ENCODE results near the gene MARS1.
A peak's percentile ranks its signal among the peaks of the same experiment; 100 is the strongest.
"Not testable (repeated sequence)": the region's sequence is repeated elsewhere in the genome, so short reads cannot be mapped to it uniquely, and the experiment has no call there.

Gene MARS1

DNA sequence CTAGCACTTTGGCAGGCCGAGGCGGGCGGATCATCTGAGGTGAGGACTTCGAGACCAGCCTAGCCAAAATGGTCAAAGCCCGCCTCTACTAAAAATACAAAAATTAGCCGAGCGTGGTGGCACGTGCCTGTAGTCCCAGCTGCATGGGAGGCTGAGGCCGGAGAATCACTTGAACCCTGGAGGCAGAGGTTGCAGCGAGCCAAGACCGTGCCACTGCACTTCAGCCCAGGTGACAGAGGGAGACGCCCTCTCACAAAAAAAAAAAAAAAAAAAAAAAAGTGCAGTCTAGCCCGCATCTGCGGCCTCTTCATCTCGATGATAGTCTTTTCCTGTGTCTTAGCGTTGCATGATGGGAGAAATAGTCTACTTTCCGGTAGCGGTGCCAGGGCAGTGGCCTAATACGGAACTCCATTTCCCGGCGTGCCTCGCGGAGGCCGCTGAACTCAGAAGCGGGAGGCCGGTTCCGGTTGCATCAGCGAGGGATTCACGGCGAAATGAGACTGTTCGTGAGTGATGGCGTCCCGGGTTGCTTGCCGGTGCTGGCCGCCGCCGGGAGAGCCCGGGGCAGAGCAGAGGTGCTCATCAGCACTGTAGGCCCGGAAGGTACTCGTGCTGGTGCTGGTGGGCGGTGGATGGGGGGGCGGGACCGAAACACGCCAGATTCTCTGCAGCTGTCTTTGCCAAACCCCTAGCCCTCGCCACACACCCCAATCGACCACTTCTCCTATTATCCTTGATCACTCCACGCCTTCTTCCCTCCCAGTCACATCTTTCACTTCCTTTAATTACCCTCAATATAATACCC is at the start of gene MARS1:
Gene MARS1 (plus strand): TSS at position 472 of the 805 bp plus-strand sequence. CDS start 23 bp downstream, at position 495.
- DNase-seq (ENCODE audit: low read depth), result peak; percentile 90

GRCh38 chr12:57438400-57438799 is 49.5 kb upstream of the MARS1 start:
- no peak for DNase-seq (ENCODE audit: low read depth)

GRCh38 chr12:57439762-57440266 is 48.1 kb upstream of the MARS1 start:
- no peak for DNase-seq (ENCODE audit: low read depth)

- not testable (repeated sequence) for DNase-seq (ENCODE audit: low read depth)
These were observed 46.5 kb upstream of the MARS1 start for GRCh38 chr12:57441393-57441792.

DNA sequence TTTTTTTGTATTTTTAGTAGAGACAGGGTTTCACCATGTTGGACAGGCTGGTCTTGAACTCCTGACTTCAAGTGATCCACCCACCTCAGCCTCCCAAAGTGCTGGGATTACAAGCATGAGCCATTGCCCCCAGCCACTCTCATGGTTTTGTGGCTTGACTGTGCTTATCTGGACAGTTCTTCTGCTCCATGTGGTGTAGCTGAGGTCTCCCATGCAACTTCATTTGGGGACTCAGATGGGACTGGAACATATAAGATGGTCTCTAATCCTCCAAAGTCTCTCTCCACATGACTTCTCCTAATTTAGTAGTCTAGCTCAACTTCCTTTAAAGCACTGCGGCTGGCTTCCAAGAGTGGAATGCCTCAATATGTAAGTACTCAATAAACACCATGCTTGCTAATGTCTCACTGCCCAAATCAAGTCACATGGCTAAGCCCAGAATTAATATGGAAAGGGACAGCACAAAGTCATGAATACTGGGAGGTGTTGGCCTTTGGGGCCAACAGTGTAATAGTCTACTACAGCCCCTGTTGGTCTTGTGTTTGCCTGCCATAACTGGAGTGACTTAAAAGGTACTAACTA is 45.9 kb upstream of the MARS1 start:
- DNase-seq (ENCODE audit: low read depth), result no peak

DNA sequence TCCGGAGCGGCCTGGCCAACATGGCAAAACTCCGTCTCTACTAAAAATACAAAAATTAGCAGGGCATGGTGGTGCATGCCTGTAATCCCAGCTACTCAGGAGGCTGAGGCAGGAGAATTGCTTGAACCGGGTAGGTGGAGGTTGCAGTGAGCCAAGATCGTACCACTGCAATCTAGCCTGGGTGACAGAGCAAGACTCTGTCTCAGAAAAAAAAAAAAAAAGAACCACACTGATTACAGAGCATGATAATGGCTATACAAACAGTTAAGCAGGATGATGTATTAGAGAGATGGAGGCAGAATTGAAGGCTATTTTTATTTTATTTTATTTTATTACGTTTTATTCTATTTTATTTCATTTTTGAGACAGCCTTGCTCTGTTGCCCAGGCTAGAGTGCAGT is 43.5 kb upstream of the MARS1 start:
- not testable (repeated sequence) for DNase-seq (ENCODE audit: low read depth)

DNA sequence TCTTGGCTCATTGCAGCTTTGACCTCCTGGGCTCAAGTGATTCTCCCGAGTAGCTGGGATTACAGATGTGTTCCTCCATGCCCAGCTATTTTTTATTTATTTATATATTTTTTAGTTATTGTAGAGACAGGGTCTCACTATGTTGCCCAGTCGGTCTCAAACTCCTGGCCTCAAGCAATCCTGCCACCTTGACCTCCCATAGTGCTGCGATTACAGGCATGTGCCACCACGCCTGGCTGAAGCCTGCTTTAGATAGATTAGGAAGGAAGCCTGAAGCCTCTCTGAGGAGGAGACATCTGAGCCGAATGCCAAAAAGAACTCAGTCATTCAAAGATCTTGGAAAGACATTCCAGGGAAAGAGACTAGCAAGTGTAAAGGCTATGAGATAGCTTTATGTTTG is 43.1 kb upstream of the MARS1 start:
- DNase-seq (ENCODE audit: low read depth), result no peak

DNA sequence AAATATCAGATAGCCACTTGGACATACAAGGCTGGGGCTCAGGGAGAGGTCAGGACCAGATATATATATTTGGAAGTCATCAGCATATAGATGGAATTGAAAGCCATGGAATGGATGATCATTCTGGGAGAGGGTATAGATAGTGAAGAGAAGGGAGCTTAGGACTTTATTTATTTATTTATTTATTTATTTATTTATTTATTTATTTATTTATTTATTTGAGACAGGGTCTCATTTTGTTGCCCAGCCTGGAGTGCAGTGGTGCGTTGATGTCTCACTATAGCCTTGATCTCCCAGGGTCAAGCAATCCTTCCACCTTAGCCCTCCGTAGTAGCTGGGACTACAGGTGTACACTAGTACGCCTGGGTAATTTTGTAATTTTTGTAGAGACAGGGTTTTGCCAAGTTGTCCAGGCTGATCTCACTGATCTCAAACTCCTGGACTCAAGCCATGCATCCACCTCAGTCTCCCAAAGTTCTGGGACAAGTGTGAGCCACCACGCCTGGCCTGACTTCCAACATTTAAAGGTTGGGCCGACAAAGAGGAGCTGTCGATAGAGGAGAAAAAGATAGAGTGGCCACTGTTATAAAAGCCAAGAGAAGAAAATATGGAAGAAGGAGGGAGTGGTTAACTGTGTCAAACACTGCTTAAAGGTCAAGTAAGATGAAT is 41.4 kb upstream of the MARS1 start:
- no peak for DNase-seq (ENCODE audit: low read depth)

DNA sequence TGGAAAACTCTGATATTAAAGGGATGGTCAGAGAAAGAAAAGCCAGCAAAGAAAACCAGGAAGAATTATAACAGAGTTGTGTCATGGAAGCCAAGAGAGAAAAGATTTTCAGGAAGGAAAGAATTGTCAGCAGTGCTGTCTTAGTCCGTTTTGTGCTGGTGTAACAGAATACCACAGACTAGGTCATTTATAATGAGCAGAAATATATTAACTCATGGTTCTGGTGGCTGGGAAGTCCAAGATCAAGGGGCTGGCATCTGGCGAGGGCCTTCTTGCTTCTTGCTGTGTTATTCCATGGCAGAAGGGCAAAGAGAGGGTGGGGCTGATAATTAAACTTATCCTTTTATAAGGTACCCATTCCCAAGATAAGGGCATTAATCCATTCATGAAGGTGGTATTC is 39.2 kb upstream of the MARS1 start:
- no peak for DNase-seq (ENCODE audit: low read depth)

DNA sequence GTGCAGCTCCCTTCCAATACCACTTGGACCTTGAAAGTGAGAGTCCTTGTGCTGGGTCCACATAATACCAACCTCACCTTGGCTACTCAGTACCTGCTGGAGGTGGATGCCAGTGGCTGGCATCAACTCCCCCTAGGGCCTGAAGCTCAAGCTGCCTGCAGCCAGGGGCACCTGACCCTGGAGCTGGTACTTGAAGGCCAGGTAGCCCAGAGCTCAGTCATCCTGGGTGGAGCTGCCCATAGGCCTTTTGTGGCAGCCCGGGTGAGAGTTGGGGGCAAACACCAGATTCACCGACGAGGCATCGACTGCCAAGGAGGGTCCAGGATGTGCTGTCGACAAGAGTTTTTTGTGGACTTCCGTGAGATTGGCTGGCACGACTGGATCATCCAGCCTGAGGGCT is 38.5 kb upstream of the MARS1 start:
- DNase-seq (ENCODE audit: low read depth), result no peak

DNA sequence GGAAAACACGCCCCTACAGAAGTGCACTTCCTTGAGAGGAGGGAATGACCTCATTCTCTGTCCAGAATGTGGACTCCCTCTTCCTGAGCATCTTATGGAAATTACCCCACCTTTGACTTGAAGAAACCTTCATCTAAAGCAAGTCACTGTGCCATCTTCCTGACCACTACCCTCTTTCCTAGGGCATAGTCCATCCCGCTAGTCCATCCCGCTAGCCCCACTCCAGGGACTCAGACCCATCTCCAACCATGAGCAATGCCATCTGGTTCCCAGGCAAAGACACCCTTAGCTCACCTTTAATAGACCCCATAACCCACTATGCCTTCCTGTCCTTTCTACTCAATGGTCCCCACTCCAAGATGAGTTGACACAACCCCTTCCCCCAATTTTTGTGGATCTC is 37.8 kb upstream of the MARS1 start:
- DNase-seq (ENCODE audit: low read depth), result no peak

GRCh38 chr12:57451233-57451778 is 36.6 kb upstream of the MARS1 start:
- DNase-seq (ENCODE audit: low read depth), result no peak

DNA sequence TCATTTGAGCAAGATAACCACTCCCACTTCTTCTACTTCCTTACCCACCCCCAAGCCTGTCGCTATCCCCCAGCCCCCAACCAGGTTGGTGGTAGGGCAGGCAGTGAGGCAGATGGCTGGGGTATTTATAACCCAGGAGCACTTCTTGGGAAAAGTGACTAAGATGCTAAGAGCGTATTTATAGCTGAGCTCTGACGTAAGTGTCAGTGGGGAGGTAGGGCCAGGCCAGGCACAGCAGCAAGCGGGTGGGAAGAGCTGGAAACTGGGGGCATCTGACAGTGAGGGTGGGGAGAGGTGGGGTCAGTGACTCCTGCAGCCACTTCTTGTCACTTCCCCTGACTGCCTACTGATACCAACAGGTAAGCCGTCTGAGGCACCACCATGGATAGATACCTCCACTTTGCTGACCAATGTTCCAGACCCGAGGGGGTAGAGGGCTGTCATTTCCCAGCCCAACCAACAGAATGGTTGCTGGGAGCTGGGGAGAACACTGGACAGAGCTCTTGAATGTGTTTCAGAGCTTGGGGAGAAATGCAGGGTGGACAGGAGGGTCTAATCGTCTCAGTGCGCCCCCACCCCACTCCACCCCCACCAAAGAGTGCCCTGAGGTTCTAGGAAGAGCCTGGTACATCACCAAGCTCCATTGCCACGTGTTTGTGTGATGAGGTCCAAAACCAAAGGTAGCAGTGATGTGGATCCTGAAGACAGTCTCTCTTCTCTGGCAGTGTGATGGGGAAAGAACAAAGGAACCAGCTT is 35.5 kb upstream of the MARS1 start:
- DNase-seq (ENCODE audit: low read depth), result no peak

GRCh38 chr12:57452937-57453509 is 34.8 kb upstream of the MARS1 start:
- DNase-seq (ENCODE audit: low read depth), result no peak

DNA sequence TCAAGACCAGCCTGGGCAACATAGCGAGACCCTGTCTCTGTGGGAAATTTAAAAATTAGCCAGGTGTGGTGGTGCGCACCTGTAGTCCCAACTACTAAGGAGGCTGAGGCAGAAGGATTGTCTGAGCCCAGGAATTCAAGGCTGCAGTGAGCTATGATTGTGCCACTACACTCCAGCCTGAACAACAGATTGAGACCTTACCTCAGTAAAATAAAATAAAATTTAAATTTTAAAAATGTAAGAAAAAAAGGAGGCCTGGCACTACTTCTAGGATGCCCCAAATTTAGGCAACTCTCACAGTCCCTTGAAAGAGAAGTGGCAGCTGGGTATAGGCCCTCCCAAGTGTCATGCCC is 33.7 kb upstream of the MARS1 start:
- no peak for DNase-seq (ENCODE audit: low read depth)

GRCh38 chr12:57454566-57455373 is 33.1 kb upstream of the MARS1 start, which contains the start of gene INHBE:
Gene INHBE, plus strand, starts transcription at chr12:57455307. Its CDS starts 230 bp downstream, at chr12:57455537.
- no peak for DNase-seq (ENCODE audit: low read depth)

DNA sequence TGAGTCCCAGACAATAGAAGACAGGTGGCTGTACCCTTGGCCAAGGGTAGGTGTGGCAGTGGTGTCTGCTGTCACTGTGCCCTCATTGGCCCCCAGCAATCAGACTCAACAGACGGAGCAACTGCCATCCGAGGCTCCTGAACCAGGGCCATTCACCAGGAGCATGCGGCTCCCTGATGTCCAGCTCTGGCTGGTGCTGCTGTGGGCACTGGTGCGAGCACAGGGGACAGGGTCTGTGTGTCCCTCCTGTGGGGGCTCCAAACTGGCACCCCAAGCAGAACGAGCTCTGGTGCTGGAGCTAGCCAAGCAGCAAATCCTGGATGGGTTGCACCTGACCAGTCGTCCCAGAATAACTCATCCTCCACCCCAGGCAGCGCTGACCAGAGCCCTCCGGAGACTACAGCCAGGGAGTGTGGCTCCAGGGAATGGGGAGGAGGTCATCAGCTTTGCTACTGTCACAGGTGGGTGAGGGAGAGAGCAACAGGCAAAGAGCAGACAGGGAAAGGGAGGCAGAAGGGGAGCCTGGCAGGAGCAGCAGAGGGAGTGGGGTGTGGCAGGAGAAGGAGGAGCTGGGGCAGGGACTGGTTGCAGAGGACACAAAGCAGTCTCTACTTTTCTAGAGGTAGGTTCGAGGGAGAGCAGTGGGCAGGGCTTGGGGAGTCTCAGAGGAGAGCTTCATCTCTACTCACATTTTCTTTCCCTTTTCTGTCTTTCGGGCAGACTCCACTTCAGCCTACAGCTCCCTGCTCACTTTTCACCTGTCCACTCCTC is 32.3 kb upstream of the MARS1 start:
- DNase-seq (ENCODE audit: low read depth), result no peak

- DNase-seq (ENCODE audit: low read depth), result no peak
These were observed 31.6 kb upstream of the MARS1 start for GRCh38 chr12:57456145-57456700.

- DNase-seq (ENCODE audit: low read depth), result no peak
These were observed 31.0 kb upstream of the MARS1 start for GRCh38 chr12:57456737-57457490.

Data from activated T-cell treated with anti-CD3 and anti-CD28 coated beads for 24 hours (primary cell).